Endodermal cell (in vitro differentiated cells): Measurements from ENCODE around the gene DAAM2. TPM values are rescaled to one million over a fixed set of nuclear protein-coding genes. Genes with fewer than 3 reads are reported as not detected.

Experiments
- DNase-seq: peaks from one replicate; pipeline ENCODE4 v3.0.0-alpha.2; 2017
- H3K27ac ChIP-seq: 2 replicates; pipeline ENCODE4 v1.5.1; 2013; ENCODE audit warnings: mild to moderate bottlenecking, low read depth, low read length, moderate library complexity
- H3K27me3 ChIP-seq: 2 replicates; pipeline ENCODE4 v1.6.1; 2013; ENCODE audit warnings: mild to moderate bottlenecking, low read length, moderate library complexity; ENCODE audit not compliant: insufficient read depth, control insufficient read depth, poor library complexity, severe bottlenecking
- H3K36me3 ChIP-seq: 2 replicates; pipeline ENCODE4 v1.7.0; 2013; ENCODE audit warnings: mild to moderate bottlenecking, low read length, moderate library complexity; ENCODE audit not compliant: control insufficient read depth, insufficient read depth
- H3K4me1 ChIP-seq: one replicate; pipeline ENCODE4 v1.7.0; 2013; ENCODE audit warnings: low read length; ENCODE audit not compliant: control insufficient read depth, insufficient read depth
- H3K4me3 ChIP-seq: 2 replicates; pipeline ENCODE4 v1.5.1; 2013; ENCODE audit warnings: mild to moderate bottlenecking, low read length, moderate library complexity
- H3K9ac ChIP-seq: 2 replicates; pipeline ENCODE4 v1.6.1; 2013; ENCODE audit warnings: mild to moderate bottlenecking, low read length, moderate library complexity; ENCODE audit not compliant: poor library complexity, severe bottlenecking; ENCODE audit errors: extremely low read depth
- H3K9me3 ChIP-seq: 2 replicates; pipeline ENCODE4 v1.6.1; 2013; ENCODE audit warnings: mild to moderate bottlenecking, low read length, moderate library complexity; ENCODE audit not compliant: control insufficient read depth
- H3K27ac Mint-ChIP-seq: 2 replicates; pipeline ENCODE4 v1.8.0; 2020; ENCODE audit warnings: mixed read lengths
- H3K27me3 Mint-ChIP-seq: 2 replicates; pipeline ENCODE4 v1.8.0; 2021; ENCODE audit warnings: mild to moderate bottlenecking, mixed read lengths; ENCODE audit not compliant: insufficient read depth
- H3K36me3 Mint-ChIP-seq: 2 replicates; pipeline ENCODE4 v1.8.0; 2020; ENCODE audit warnings: low read depth, mixed read lengths
- H3K4me1 Mint-ChIP-seq: 2 replicates; pipeline ENCODE4 v1.8.0; 2020; ENCODE audit warnings: mixed read lengths
- H3K4me3 Mint-ChIP-seq: 2 replicates; pipeline ENCODE4 v1.8.0; 2020; ENCODE audit warnings: mild to moderate bottlenecking, moderate library complexity, mixed read lengths
- H3K9me3 Mint-ChIP-seq: 2 replicates; pipeline ENCODE4 v1.8.0; 2020; ENCODE audit warnings: mild to moderate bottlenecking, mixed read lengths
- WGBS, 2 experiments: methylation state at CpG; one replicate each; pipeline versions ENCODE4 v1.1.5 to v1.1.7; 2013; ENCODE audit warnings: missing lambda C conversion rate in 2 of 2, mixed read lengths in 1 of 2; ENCODE audit not compliant: insufficient coverage in 1 of 2, insufficient read length in 1 of 2; 5-methylcytosine and 5-hydroxymethylcytosine counted together
- total RNA-seq, 2 donors: library from RNA; stranded (reverse); fragmentation: NEBNext Ultra II Directional in 1 of 2; extraction: Animal tissue kit (Norgen Biotek cat#: 25700) in 1 of 2; gene quantifications; 2 replicates in 1 of 2; 3 replicates in 1 of 2; pipeline ENCODE4 v1.2.1, GENCODE V29; 2021
- TF ChIP-seq, protein P1 (sequence below): fragments of 200-600 bp; sonication (generic); conservative IDR thresholded peaks from 2 replicates; pipeline ENCODE4 v1.5.0; 2021; ENCODE audit warnings: antibody characterized with exemption, mild to moderate bottlenecking

DAAM2 gene
- total RNA-seq, 2 donors from 2014 or later: 0.33 to 1.2 TPM

DNA sequence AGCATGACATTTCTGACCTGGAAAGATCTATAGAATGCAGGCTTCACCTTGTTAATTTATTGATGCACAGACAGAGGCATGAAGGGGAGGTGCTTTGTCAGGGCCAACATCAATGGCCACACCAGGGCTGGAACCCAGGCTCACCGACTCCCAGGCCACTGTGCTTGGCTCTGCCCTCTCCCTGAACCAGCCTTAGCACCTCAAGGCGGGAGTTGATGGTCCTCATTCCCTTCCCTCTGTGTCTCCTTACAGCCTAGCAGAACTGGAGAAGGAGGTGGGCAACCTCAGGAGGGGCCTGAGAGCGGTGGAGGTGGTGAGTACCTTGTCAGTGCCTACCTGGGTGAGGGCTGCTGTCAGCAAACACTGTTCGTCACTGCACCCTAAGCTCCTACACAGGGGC lies 106.4 kb downstream of the DAAM2 start:
- Mint-ChIP-seq H3K4me3 (no peak overlapping the region), H3K36me3 (no peaks in the 10 kb centered on the region), H3K9me3 (no peaks in the 10 kb centered on the region), H3K4me1 (no peaks in the 10 kb centered on the region), H3K27me3 (peaks cover 2% of the 10 kb centered on the region), H3K27ac (no peak overlapping the region)
- Histone ChIP-seq H3K4me1 (no peaks in the 10 kb centered on the region), H3K4me3 (no peak overlapping the region), H3K27ac (no peak overlapping the region), H3K9ac (no peak overlapping the region), H3K27me3 (no peaks in the 10 kb centered on the region), H3K9me3 (no peaks in the 10 kb centered on the region), H3K36me3 (no peaks in the 10 kb centered on the region)
- no peak for DNase-seq
- TF ChIP-seq, protein P1, sequence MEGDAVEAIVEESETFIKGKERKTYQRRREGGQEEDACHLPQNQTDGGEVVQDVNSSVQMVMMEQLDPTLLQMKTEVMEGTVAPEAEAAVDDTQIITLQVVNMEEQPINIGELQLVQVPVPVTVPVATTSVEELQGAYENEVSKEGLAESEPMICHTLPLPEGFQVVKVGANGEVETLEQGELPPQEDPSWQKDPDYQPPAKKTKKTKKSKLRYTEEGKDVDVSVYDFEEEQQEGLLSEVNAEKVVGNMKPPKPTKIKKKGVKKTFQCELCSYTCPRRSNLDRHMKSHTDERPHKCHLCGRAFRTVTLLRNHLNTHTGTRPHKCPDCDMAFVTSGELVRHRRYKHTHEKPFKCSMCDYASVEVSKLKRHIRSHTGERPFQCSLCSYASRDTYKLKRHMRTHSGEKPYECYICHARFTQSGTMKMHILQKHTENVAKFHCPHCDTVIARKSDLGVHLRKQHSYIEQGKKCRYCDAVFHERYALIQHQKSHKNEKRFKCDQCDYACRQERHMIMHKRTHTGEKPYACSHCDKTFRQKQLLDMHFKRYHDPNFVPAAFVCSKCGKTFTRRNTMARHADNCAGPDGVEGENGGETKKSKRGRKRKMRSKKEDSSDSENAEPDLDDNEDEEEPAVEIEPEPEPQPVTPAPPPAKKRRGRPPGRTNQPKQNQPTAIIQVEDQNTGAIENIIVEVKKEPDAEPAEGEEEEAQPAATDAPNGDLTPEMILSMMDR: no peak
- 94 to 100% methylated on average over 1 to 4 of the region's 4 CpGs for WGBS, 2 experiments

GRCh38 chr6:39899554-39900295 lies 107.5 kb downstream of the DAAM2 start:
- 89 to 95% methylated on average over 5 to 10 of the region's 10 CpGs for WGBS, 2 experiments

DNA sequence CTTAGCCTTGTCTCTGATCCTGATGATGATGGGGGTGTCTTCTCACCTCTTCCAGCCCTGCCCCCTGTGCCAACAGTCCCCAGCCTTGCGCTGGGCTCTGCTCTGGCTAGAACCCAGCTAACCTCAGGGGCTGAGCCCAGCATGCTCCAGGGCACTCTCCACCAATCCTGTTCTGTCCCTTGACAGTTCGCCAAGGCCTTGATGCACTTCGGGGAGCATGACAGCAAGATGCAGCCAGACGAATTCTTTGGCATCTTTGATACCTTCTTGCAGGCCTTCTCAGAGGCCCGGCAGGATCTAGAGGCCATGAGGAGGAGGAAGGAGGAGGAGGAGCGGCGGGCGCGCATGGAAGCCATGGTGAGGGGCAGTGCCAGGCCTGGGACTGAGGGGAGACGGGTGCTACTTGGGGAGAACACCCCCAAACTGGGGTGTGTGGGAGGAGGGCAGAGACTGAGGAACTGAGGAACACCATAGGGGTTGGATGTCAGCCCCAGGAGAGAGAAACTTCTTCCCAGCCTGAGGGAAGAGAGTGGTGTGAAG lies 109.0 kb downstream of the DAAM2 start:
- Mint-ChIP-seq H3K4me3 (no peak overlapping the region), H3K9me3 (no peaks in the 10 kb centered on the region), H3K27me3 (peaks cover 2% of the 10 kb centered on the region), H3K36me3 (peaks cover 3% of the 10 kb centered on the region), H3K4me1 (no peaks in the 10 kb centered on the region), H3K27ac (no peak overlapping the region)
- TF ChIP-seq, protein P1: no peak
- no peak overlapping the region for H3K4me3 ChIP-seq
- H3K36me3 ChIP-seq: no peaks in the 10 kb centered on the region
- H3K4me1 ChIP-seq: no peaks in the 10 kb centered on the region
- no peaks in the 10 kb centered on the region for H3K27me3 ChIP-seq
- WGBS, 2 experiments: 80 to 92% methylated on average over 2 to 10 of the region's 10 CpGs
- no peak for DNase-seq
- H3K27ac ChIP-seq: no peak overlapping the region
- H3K9ac ChIP-seq: no peak overlapping the region
- no peaks in the 10 kb centered on the region for H3K9me3 ChIP-seq

More at GRCh38 chr6:39899554-39900295, 107.5 kb downstream of the DAAM2 start:
- H3K4me3 Mint-ChIP-seq: no peak overlapping the region
- H3K27me3 Mint-ChIP-seq: peaks cover 2% of the 10 kb centered on the region
- Histone ChIP-seq H3K9me3 (no peaks in the 10 kb centered on the region), H3K4me1 (no peaks in the 10 kb centered on the region), H3K4me3 (no peak overlapping the region), H3K27me3 (no peaks in the 10 kb centered on the region), H3K36me3 (no peaks in the 10 kb centered on the region), H3K27ac (no peak overlapping the region), H3K9ac (no peak overlapping the region)
- no peaks in the 10 kb centered on the region for H3K4me1 Mint-ChIP-seq
- no peak overlapping the region for H3K27ac Mint-ChIP-seq
- no peaks in the 10 kb centered on the region for H3K36me3 Mint-ChIP-seq
- no peaks in the 10 kb centered on the region for H3K9me3 Mint-ChIP-seq
- no peak for DNase-seq
- TF ChIP-seq, protein P1: no peak
